Measurements from ENCODE around the gene CSGALNACT2. TPM values are rescaled to one million over a fixed set of nuclear protein-coding genes. Genes with fewer than 3 reads are reported as not detected.

CSGALNACT2 gene
- total and polyA plus RNA-seq, 4 donors: 4.1 to 11.0 (median 6.1) TPM

- no peak for TF ChIP-seq SP1 (IDR thresholded peaks at IDR 0.05)
- no peak for TF ChIP-seq FOXA1 (IDR thresholded peaks at IDR 0.05)
- no peak for TF ChIP-seq NR2F2 (IDR thresholded peaks at IDR 0.05)
- no peak for TF ChIP-seq JUND (IDR thresholded peaks at IDR 0.05)
Observed at GRCh38 chr10:43128331-43128730, 9.9 kb upstream of the CSGALNACT2 start (continued).

GRCh38 chr10:43128958-43129706, 9.1 kb upstream of the CSGALNACT2 start:
- no peak for TF ChIP-seq EGR1 (IDR thresholded peaks at IDR 0.05; ENCODE audit: low read depth in 2 of 2)
- TF ChIP-seq REST (IDR thresholded peaks at IDR 0.05): no peak
- no peak for TF ChIP-seq HNF4A (conservative IDR thresholded peaks at IDR 0.05)
- TF ChIP-seq CTCF (IDR thresholded peaks at IDR 0.05; ENCODE audit: low read depth, low read length, missing input control): no peak
- no peak for TF ChIP-seq ZBTB33 (IDR thresholded peaks at IDR 0.05)
- no peak for TF ChIP-seq RAD21 (IDR thresholded peaks at IDR 0.05)
- TF ChIP-seq NR2F2 (IDR thresholded peaks at IDR 0.05): no peak
- TF ChIP-seq MAX (IDR thresholded peaks at IDR 0.05): no peak
- TF ChIP-seq HNF4G (IDR thresholded peaks at IDR 0.05): no peak
- no peak for TF ChIP-seq TAF1 (conservative IDR thresholded peaks at IDR 0.05)
- TF ChIP-seq GABPA (IDR thresholded peaks at IDR 0.05 in 1 of 2, conservative IDR thresholded peaks at IDR 0.05 in 1 of 2): no peak
- TF ChIP-seq RXRA (IDR thresholded peaks at IDR 0.05): no peak
- TF ChIP-seq YY1 (IDR thresholded peaks at IDR 0.05): no peak
- no peak for TF ChIP-seq SP1 (IDR thresholded peaks at IDR 0.05)
- TF ChIP-seq FOXA1 (IDR thresholded peaks at IDR 0.05): no peak
- TF ChIP-seq ATF3 (IDR thresholded peaks at IDR 0.05): no peak
- no peak for TF ChIP-seq FOXA2 (IDR thresholded peaks at IDR 0.05)
- TF ChIP-seq JUND (IDR thresholded peaks at IDR 0.05): no peak
- Histone ChIP-seq H3K4me1 (ENCODE audit: control insufficient read depth in 4 of 4, insufficient read depth in 4 of 4, low read length in 3 of 4) (no peaks in the 10 kb centered on the region), H3K9me3 (ENCODE audit: control insufficient read depth in 4 of 4, low read length in 3 of 4) (no peaks in the 10 kb centered on the region), H3K9ac (ENCODE audit: low read depth in 1 of 2, low read length in 2 of 2) (no peak overlapping the region), H3K4me3 (ENCODE audit: low read depth in 1 of 3, low read length in 3 of 3) (no peak overlapping the region), H3K27me3 (ENCODE audit: control insufficient read depth in 4 of 4, insufficient read depth in 4 of 4, low read length in 3 of 4) (no peaks in the 10 kb centered on the region), H3K27ac (ENCODE audit: low read depth in 1 of 2, low read length in 2 of 2) (no peak overlapping the region), H3K36me3 (ENCODE audit: control insufficient read depth in 4 of 4, insufficient read depth in 3 of 4, low read depth in 1 of 4, low read length in 3 of 4) (peaks cover 0 to 2% (median 0%) of the 10 kb centered on the region in 4 donors)
- no peak for DNase-seq (ENCODE audit: low spot score)
- 82% methylated on average over 6 of the region's 6 CpGs for WGBS
